ENCODE results near the gene STXBP4. TPM values are rescaled to one million over a fixed set of nuclear protein-coding genes. Genes with fewer than 3 reads are reported as not detected.
A peak's percentile ranks its signal among the peaks of the same experiment; 100 is the strongest.

STXBP4 gene
- total RNA-seq, 1 donor from 2014 or later: 2.1 TPM

- peak; percentile 76 for DNase-seq (ENCODE audit: low read depth)
- FAIRE-seq: no peak
- Histone ChIP-seq H3K36me3 (ENCODE audit: control insufficient read depth, insufficient read depth, low read length) (no peaks in the 10 kb centered on the region), H3K27me3 (ENCODE audit: control insufficient read depth, insufficient read depth, low read length) (no peaks in the 10 kb centered on the region), H3K4me3 (ENCODE audit: low read depth, low read length) (no peak overlapping the region)
- TF ChIP-seq CTCF (IDR thresholded peaks at IDR 0.05; ENCODE audit: insufficient read depth, low read length, severe bottlenecking): no peak
Measured at GRCh38 chr17:55086635-55087058, 118.1 kb downstream of the STXBP4 start.

- Histone ChIP-seq H3K36me3 (ENCODE audit: control insufficient read depth, insufficient read depth, low read length) (no peaks in the 10 kb centered on the region), H3K27me3 (ENCODE audit: control insufficient read depth, insufficient read depth, low read length) (no peaks in the 10 kb centered on the region), H3K4me3 (ENCODE audit: low read depth, low read length) (no peak overlapping the region)
- FAIRE-seq (no peak), DNase-seq (ENCODE audit: low read depth) (no peak)
- no peak for TF ChIP-seq CTCF (IDR thresholded peaks at IDR 0.05; ENCODE audit: insufficient read depth, low read length, severe bottlenecking)
Measured at GRCh38 chr17:55089256-55089655, 120.7 kb downstream of the STXBP4 start.

- Histone ChIP-seq H3K36me3 (ENCODE audit: control insufficient read depth, insufficient read depth, low read length) (no peaks in the 10 kb centered on the region), H3K4me3 (ENCODE audit: low read depth, low read length) (no peak overlapping the region), H3K27me3 (ENCODE audit: control insufficient read depth, insufficient read depth, low read length) (no peaks in the 10 kb centered on the region)
- FAIRE-seq (no peak), DNase-seq (ENCODE audit: low read depth) (peak; percentile 58)
- TF ChIP-seq CTCF (IDR thresholded peaks at IDR 0.05; ENCODE audit: insufficient read depth, low read length, severe bottlenecking): no peak
Measured at GRCh38 chr17:55090079-55090492, 121.5 kb downstream of the STXBP4 start.

- no peak for TF ChIP-seq CTCF (IDR thresholded peaks at IDR 0.05; ENCODE audit: insufficient read depth, low read length, severe bottlenecking)
- H3K27me3 ChIP-seq (ENCODE audit: control insufficient read depth, insufficient read depth, low read length): no peaks in the 10 kb centered on the region
- H3K36me3 ChIP-seq (ENCODE audit: control insufficient read depth, insufficient read depth, low read length): no peaks in the 10 kb centered on the region
- DNase-seq (ENCODE audit: low read depth): no peak
- no peak overlapping the region for H3K4me3 ChIP-seq (ENCODE audit: low read depth, low read length)
- FAIRE-seq: no peak
Measured at GRCh38 chr17:55093353-55093752, 124.8 kb downstream of the STXBP4 start.

GRCh38 chr17:55098765-55099164 lies 130.2 kb downstream of the STXBP4 start:
- Histone ChIP-seq H3K4me3 (ENCODE audit: low read depth, low read length) (no peak overlapping the region), H3K27me3 (ENCODE audit: control insufficient read depth, insufficient read depth, low read length) (no peaks in the 10 kb centered on the region), H3K36me3 (ENCODE audit: control insufficient read depth, insufficient read depth, low read length) (no peaks in the 10 kb centered on the region)
- no peak for FAIRE-seq
- no peak for DNase-seq (ENCODE audit: low read depth)
- no peak for TF ChIP-seq CTCF (IDR thresholded peaks at IDR 0.05; ENCODE audit: insufficient read depth, low read length, severe bottlenecking)

- no peaks in the 10 kb centered on the region for H3K36me3 ChIP-seq (ENCODE audit: control insufficient read depth, insufficient read depth, low read length)
- FAIRE-seq: no peak
- no peaks in the 10 kb centered on the region for H3K27me3 ChIP-seq (ENCODE audit: control insufficient read depth, insufficient read depth, low read length)
- TF ChIP-seq CTCF (IDR thresholded peaks at IDR 0.05; ENCODE audit: insufficient read depth, low read length, severe bottlenecking): no peak
- no peak for DNase-seq (ENCODE audit: low read depth)
- H3K4me3 ChIP-seq (ENCODE audit: low read depth, low read length): no peak overlapping the region
Measured at GRCh38 chr17:55110521-55110920, 142.0 kb downstream of the STXBP4 start.
